K562 (cell line): ENCODE results near the gene RAB24. TPM values are rescaled to one million over a fixed set of nuclear protein-coding genes. Genes with fewer than 3 reads are reported as not detected.

Experiments used
- ATAC-seq: fragments of 200-7000 bp; cut with Tn5 transposase; 3 replicates; pipeline ENCODE4 v1.9.1; 2020; ENCODE audit warnings: moderate library complexity
- BruUV-seq: library from RNA; stranded (reverse); fragments of 400-500 nt; replicated peaks from 2 replicates; lab custom pipeline; 2021; lab: Mats Ljungman, UMichigan
- CTCF ChIA-PET: fragments of 300-600 bp; formaldehyde crosslinking; extraction: SDS; loops from one replicate; lab custom pipeline; 2021; ENCODE audit warnings: low intra/inter-chr PET ratio; lab: Yijun Ruan, JAX
- POLR2A ChIA-PET: fragments of 300-600, 350-650 bp; sonication (Branson Sonifier 250); formaldehyde crosslinking; extraction: SDS; loops from one replicate; lab custom pipeline; 2021; ENCODE audit warnings: antibody characterized with exemption, inconsistent platforms; lab: Yijun Ruan, JAX
- DNase-seq, 4 experiments: peaks; one replicate each; pipeline versions ENCODE4 v3.0.0 to v3.0.0-alpha.2; 2011 to 2018; ENCODE audit warnings: low spot score in 3 of 4, mixed read lengths in 3 of 4; ENCODE audit errors: extremely low read depth in 1 of 4
- FAIRE-seq: peaks from 2 replicates; lab custom pipeline; 2011; peaks lifted over from hg19 to GRCh38; lab: Jason Lieb, UNC
- H2AFZ ChIP-seq: 2 replicates; pipeline ENCODE4 v1.6.0; 2011; ENCODE audit warnings: low read depth, low read length, control low read depth, inconsistent platforms
- H3K27ac ChIP-seq: fragments of 200-600 bp; 3 replicates; pipeline ENCODE4 v1.8.0; 2011; ENCODE audit warnings: low read depth, mild to moderate bottlenecking, control low read depth, inconsistent platforms, low read length, moderate library complexity, mixed read lengths; ENCODE audit errors: extremely low read depth
- H3K27me3 ChIP-seq, 2 experiments: fragments of 300-600 bp in 1 of 2; 2 replicates in 1 of 2; 3 replicates in 1 of 2; pipeline versions ENCODE4 v1.6.0 to v1.8.0; 2011; ENCODE audit warnings: inconsistent platforms in 2 of 2, low read length in 2 of 2, mild to moderate bottlenecking in 1 of 2, mixed read lengths in 1 of 2, moderate library complexity in 1 of 2; ENCODE audit not compliant: control insufficient read depth in 2 of 2, insufficient read depth in 2 of 2
- H3K36me3 ChIP-seq: fragments of 300-600 bp; 3 replicates; pipeline ENCODE4 v1.8.0; 2011; ENCODE audit warnings: mild to moderate bottlenecking, low read length, inconsistent platforms; ENCODE audit not compliant: control insufficient read depth, insufficient read depth
- H3K4me1 ChIP-seq, 2 experiments: fragments of 200-600 bp in 1 of 2; replicated peaks in 1 of 2; 2 replicates in 1 of 2; 3 replicates in 1 of 2; pipeline versions ENCODE4 v1.5.1 to v1.8.0; 2011; ENCODE audit warnings: inconsistent platforms in 2 of 2, low read length in 2 of 2, mild to moderate bottlenecking in 1 of 2, mixed read lengths in 1 of 2, moderate library complexity in 1 of 2; ENCODE audit not compliant: control insufficient read depth in 2 of 2, insufficient read depth in 2 of 2
- H3K4me2 ChIP-seq: 2 replicates; pipeline ENCODE4 v1.6.1; 2011; ENCODE audit warnings: low read length, control low read depth, inconsistent platforms, mixed read lengths; ENCODE audit not compliant: insufficient read depth
- H3K4me3 ChIP-seq: fragments of 200-600 bp; sonication (generic), shearing (Covaris generic); 2 replicates; pipeline ENCODE4 v1.5.1; 2016; ENCODE audit warnings: control low read depth, inconsistent platforms
- H3K79me2 ChIP-seq: fragments of 200-600 bp; 3 replicates; pipeline ENCODE4 v1.8.0; 2011; ENCODE audit warnings: low read length, inconsistent platforms; ENCODE audit not compliant: control insufficient read depth, insufficient read depth
- H3K9ac ChIP-seq, 2 experiments: 2 replicates each; pipeline versions ENCODE4 v1.6.0 to v1.6.1; 2011; ENCODE audit warnings: low read depth in 2 of 2, low read length in 2 of 2, control low read depth in 1 of 2, inconsistent platforms in 1 of 2, mild to moderate bottlenecking in 1 of 2, mixed read lengths in 1 of 2; ENCODE audit not compliant: insufficient read depth in 1 of 2
- H3K9me1 ChIP-seq: one replicate; pipeline ENCODE4 v1.6.0; 2011; ENCODE audit warnings: inconsistent platforms, mild to moderate bottlenecking, low read length, moderate library complexity; ENCODE audit not compliant: control insufficient read depth, insufficient read depth
- H3K9me3 ChIP-seq: replicated peaks from 2 replicates; pipeline ENCODE4 v1.5.1; 2011; ENCODE audit warnings: low read depth, low read length, inconsistent platforms; ENCODE audit not compliant: control insufficient read depth, insufficient read depth
- H4K20me1 ChIP-seq: replicated peaks from 2 replicates; pipeline ENCODE4 v1.6.1; 2011; ENCODE audit warnings: low read length, inconsistent platforms, mixed read lengths; ENCODE audit not compliant: control insufficient read depth, insufficient read depth
- ARID3A ChIP-seq: IDR thresholded peaks from 2 replicates; pipeline ENCODE4 v1.6.1; 2012; ENCODE audit warnings: low read depth, low read length, improper control_type of control experiment, borderline replicate concordance
- BMI1 ChIP-seq: fragments of 150-350 bp; IDR thresholded peaks from 2 replicates; pipeline ENCODE4 v1.6.1; 2014; ENCODE audit warnings: low read length
- ETV1 ChIP-seq: fragments of 450-650 bp; conservative IDR thresholded peaks from 2 replicates; pipeline ENCODE4 v1.6.1; 2016; ENCODE audit warnings: missing genetic modification characterization, control low read depth, low read depth, missing compliant biosample characterization
- L3MBTL2 ChIP-seq: fragments of 450-650 bp; IDR thresholded peaks from 2 replicates; pipeline ENCODE4 v1.6.1; 2016; ENCODE audit warnings: mild to moderate bottlenecking, moderate library complexity
- MCM2 ChIP-seq: fragments of 450-650 bp; IDR thresholded peaks from 2 replicates; pipeline ENCODE4 v1.6.1; 2017; ENCODE audit warnings: low read depth, mild to moderate bottlenecking
- PHTF2 ChIP-seq: fragments of 250-450 bp; sonication (Bioruptor Pico); IDR thresholded peaks from 2 replicates; pipeline ENCODE4 v1.5.0; 2021; ENCODE audit warnings: mild to moderate bottlenecking
- POLR2B ChIP-seq: fragments of 450-650 bp; IDR thresholded peaks from 2 replicates; pipeline ENCODE4 v1.6.1; 2018; ENCODE audit warnings: low read depth; ENCODE audit not compliant: partially characterized antibody
- RFX7 ChIP-seq: fragments of 250-450 bp; sonication (Bioruptor Pico); IDR thresholded peaks from 2 replicates; pipeline ENCODE4 v1.5.1; 2021; ENCODE audit warnings: mild to moderate bottlenecking
- WGBS: fragments of 100-300 bp; shearing (Covaris generic); methylation state at CpG from one replicate; pipeline ENCODE4 v1.1.6; 2016; ENCODE audit warnings: low coverage, mixed read lengths; ENCODE audit not compliant: insufficient coverage; ENCODE audit errors: missing lambda C conversion rate; 5-methylcytosine and 5-hydroxymethylcytosine counted together
- in situ Hi-C: fragments of 300-500 bp; cut with MboI; formaldehyde crosslinking; loops from 4 replicates; pipeline ENCODE4 v1.15.0; 2018; ENCODE audit warnings: inconsistent platforms, mixed read lengths
- intact Hi-C: fragments of 100-400 bp; cut with micrococcal nuclease; formaldehyde crosslinking; loops from 2 replicates; pipeline ENCODE4 v1.14.2; 2022
- polyA plus RNA-seq, 8 experiments: library from polyadenylated mRNA; depleted of rRNA in 4 of 8; stranded (reverse) in 5 of 8; unstranded in 3 of 8; fragments of >200 nt; fragmentation: Nextera tagmentation in 2 of 8; fragmentation: Illumina TruSeq in 1 of 8; extraction: Ambion mirVana in 2 of 8; extraction: Trizol in 1 of 8; gene quantifications; 2 replicates each; pipeline versions ENCODE4 v1.2.1 to v1.2.3, GENCODE V29; 2011 to 2014; ENCODE audit warnings: inconsistent platforms in 1 of 8, missing spikeins in 1 of 8
- total RNA-seq, 7 experiments: library from RNA; depleted of rRNA in 6 of 7; stranded (reverse); fragments of >200 nt in 6 of 7; fragmentation: Illumina TruSeq in 2 of 7; extraction: Trizol in 2 of 7; gene quantifications; 2 replicates each; pipeline versions ENCODE4 v1.2.1 to v1.2.3, GENCODE V29; 2011 to 2021; ENCODE audit warnings: low replicate concordance in 1 of 7
- TF ChIP-seq, protein P1 (sequence below), 2 experiments: fragments of 450-650 bp in 1 of 2; sonication (generic) in 1 of 2; formaldehyde crosslinking; conservative IDR thresholded peaks; 2 replicates each; pipeline versions ENCODE4 v1.4.0 to v1.8.1; 2020 to 2022; ENCODE audit warnings: mild to moderate bottlenecking in 1 of 2, missing genetic modification reagents in 1 of 2
- TF ChIP-seq, protein P2 (sequence below): fragments of 450-650 bp; conservative IDR thresholded peaks from 2 replicates; pipeline ENCODE4 v1.6.1; 2016; ENCODE audit warnings: missing genetic modification characterization, low read depth, mild to moderate bottlenecking, control low read depth, missing compliant biosample characterization

The RAB24 gene
- total and polyA plus RNA-seq, 9 of the 15 experiments (the other 6 are each of a cell fraction or from before 2014, with no cell fraction given) = 13.9 to 107 (median 34.8) TPM

DNA sequence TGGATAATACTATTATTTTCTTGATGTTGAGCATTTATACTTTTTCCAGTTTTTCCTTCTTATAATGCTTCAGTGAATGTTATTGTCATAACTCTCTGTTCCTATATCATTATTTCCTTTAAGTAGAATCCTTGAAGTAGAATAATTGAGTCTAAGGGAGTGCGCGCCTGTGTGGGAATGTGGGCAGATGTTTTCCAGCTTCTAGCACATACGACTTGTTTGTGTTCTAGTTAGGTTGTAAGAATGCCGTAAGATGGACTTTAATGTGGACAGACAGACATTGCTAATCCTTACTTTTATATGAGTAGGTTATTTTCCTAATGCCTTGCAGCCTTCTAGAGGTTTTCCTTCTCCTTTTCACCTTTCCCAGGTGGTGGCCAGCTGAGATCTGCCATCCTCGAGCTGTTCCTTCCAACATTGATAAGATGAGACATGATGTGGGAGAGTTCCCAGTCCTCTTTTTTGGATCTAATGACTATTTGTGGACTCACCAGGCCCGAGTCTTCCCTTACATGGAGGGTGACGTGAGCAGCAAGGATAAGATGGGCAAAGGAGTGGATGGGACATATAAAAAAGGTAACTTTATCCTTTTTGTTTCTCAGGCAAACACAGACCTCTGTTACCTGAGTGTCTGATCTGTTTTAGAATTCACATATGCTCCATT is 34.2 kb downstream of the RAB24 start:
- POLR2A ChIA-PET = no interaction called here
- Histone ChIP-seq H3K36me3 (peaks cover 81% of the 10 kb centered on the region), H3K9me1 (no peaks in the 10 kb centered on the region), H4K20me1 (no peaks in the 10 kb centered on the region)
- 93% methylated on average over 7 of the region's 7 CpGs for WGBS
- TF ChIP-seq, protein P1, sequence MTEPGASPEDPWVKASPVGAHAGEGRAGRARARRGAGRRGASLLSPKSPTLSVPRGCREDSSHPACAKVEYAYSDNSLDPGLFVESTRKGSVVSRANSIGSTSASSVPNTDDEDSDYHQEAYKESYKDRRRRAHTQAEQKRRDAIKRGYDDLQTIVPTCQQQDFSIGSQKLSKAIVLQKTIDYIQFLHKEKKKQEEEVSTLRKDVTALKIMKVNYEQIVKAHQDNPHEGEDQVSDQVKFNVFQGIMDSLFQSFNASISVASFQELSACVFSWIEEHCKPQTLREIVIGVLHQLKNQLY (CRISPR knock-in tag; conservative IDR thresholded peaks at IDR 0.05) = no peak
- no peak for TF ChIP-seq RFX7 (CRISPR knock-in tag)
- TF ChIP-seq, all 486 proteins: peak for 0
- no peak overlapping the region for H3K9ac ChIP-seq
- H3K9me3 ChIP-seq = no peaks in the 10 kb centered on the region
- no peak for ATAC-seq
- H3K4me1 ChIP-seq = no peaks in the 10 kb centered on the region
- no peak overlapping the region for H2AFZ ChIP-seq
- CTCF ChIA-PET = no interaction called here
- H3K4me2 ChIP-seq = no peak overlapping the region
- H3K79me2 ChIP-seq = no peaks in the 10 kb centered on the region
- FAIRE-seq = no peak
- H3K27ac ChIP-seq = no peak overlapping the region
- no peak for DNase-seq
- intact Hi-C loops = no loop called here
- in situ Hi-C loops = no loop called here
- H3K4me3 ChIP-seq = no peak overlapping the region
- no peaks in the 10 kb centered on the region for H3K27me3 ChIP-seq
- no TSS peak for BruUV-seq

DNA sequence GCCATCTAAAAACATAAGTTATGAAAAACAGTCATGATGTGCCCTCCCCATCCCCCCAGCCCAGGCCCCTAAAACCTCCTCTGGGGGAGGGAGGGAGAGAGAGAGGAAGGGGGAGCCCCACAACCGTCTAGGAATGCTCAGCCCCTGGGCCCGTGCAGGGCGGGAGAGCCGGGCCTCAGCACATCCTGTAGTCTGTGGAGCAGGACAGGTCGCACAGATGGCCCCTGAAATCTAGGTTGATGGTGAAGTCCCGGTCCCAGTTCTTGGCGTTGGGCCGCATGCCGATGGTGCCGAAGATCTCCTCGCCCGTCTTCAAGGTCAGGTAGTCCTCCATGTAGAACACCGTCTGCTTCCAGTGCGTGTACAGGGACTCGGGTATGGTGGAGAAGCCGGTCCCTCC is 38.1 kb downstream of the RAB24 start:
- Histone ChIP-seq H3K36me3 (peaks cover 89% of the 10 kb centered on the region), H3K4me2 (no peak overlapping the region), H3K4me3 (no peak overlapping the region), H3K9me1 (no peaks in the 10 kb centered on the region), H3K27me3 (no peaks in the 10 kb centered on the region), H3K9me3 (no peaks in the 10 kb centered on the region), H3K27ac (no peak overlapping the region), H4K20me1 (no peaks in the 10 kb centered on the region), H2AFZ (no peak overlapping the region), H3K9ac (no peak overlapping the region; a peak in 1 of 4 replicates), H3K4me1 (no peaks in the 10 kb centered on the region), H3K79me2 (no peaks in the 10 kb centered on the region)
- in situ Hi-C loops (no loop called here), intact Hi-C loops (no loop called here)
- BruUV-seq = no TSS peak
- POLR2A ChIA-PET = no interaction called here
- ATAC-seq (no peak), FAIRE-seq (no peak), DNase-seq (no peak)
- 92% methylated on average over 14 of the region's 16 CpGs for WGBS
- CTCF ChIA-PET = no interaction called here
- TF ChIP-seq ARID3A (no peak), L3MBTL2 (no peak), POLR2B (peak; percentile 18), ETV1 (no peak), BMI1 (no peak), PHTF2 (no peak), MCM2 (no peak)
- TF ChIP-seq, protein P2, sequence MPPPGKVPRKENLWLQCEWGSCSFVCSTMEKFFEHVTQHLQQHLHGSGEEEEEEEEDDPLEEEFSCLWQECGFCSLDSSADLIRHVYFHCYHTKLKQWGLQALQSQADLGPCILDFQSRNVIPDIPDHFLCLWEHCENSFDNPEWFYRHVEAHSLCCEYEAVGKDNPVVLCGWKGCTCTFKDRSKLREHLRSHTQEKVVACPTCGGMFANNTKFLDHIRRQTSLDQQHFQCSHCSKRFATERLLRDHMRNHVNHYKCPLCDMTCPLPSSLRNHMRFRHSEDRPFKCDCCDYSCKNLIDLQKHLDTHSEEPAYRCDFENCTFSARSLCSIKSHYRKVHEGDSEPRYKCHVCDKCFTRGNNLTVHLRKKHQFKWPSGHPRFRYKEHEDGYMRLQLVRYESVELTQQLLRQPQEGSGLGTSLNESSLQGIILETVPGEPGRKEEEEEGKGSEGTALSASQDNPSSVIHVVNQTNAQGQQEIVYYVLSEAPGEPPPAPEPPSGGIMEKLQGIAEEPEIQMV = no peak
